ENCODE data around the gene ETV6. TPM values are rescaled to one million over a fixed set of nuclear protein-coding genes. Genes with fewer than 3 reads are reported as not detected.

Gene ETV6
- total and polyA plus RNA-seq, 2 of the 8 experiments (the other 6 are each of a cell fraction or from before 2014, with no cell fraction given) = 5.5 to 23.9 TPM

DNA sequence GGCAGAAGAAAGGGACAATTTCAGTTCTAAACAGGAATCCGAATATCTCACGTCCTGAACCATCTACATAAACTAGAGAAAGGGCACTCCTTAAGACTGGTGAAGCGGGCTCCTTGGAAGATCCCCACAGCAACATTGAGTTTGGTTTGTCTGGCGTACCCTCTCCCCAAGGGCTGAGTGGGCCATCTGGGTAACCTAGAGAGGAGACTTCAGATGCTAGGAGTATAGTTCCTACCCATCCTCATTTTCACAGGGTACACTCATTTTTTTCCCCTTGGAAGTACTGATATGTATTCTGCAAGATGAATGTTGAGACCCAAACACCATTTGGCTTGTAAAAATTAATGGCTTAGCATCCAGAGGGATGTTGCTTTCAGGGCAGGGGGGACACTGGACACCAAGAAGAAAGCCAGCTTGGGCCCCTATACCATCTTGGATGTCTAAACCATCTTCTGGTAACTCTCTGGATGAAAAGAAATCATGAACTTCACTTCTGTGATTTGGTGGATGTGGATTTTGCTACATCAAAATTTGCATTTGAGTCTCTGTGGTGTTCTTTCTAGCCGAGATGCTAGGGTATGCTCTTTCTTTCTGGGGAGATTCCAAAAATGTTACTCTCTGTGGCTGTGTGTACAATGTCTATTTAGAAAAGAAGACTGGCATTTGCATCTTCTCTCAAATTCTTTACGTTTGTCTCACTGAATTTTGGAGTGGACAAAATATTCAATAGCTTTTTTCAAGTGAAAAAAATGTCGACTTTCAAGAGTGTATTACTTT, 97.7 kb downstream of the ETV6 start (continued):
- TF ChIP-seq, protein P1, sequence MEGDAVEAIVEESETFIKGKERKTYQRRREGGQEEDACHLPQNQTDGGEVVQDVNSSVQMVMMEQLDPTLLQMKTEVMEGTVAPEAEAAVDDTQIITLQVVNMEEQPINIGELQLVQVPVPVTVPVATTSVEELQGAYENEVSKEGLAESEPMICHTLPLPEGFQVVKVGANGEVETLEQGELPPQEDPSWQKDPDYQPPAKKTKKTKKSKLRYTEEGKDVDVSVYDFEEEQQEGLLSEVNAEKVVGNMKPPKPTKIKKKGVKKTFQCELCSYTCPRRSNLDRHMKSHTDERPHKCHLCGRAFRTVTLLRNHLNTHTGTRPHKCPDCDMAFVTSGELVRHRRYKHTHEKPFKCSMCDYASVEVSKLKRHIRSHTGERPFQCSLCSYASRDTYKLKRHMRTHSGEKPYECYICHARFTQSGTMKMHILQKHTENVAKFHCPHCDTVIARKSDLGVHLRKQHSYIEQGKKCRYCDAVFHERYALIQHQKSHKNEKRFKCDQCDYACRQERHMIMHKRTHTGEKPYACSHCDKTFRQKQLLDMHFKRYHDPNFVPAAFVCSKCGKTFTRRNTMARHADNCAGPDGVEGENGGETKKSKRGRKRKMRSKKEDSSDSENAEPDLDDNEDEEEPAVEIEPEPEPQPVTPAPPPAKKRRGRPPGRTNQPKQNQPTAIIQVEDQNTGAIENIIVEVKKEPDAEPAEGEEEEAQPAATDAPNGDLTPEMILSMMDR (IDR thresholded peaks at IDR 0.05; ENCODE audit: control extremely low read depth in 1 of 3, insufficient read depth in 1 of 3, low read depth in 1 of 3, low read length in 3 of 3) = no peak
- no peak for TF ChIP-seq CBX5 (IDR thresholded peaks at IDR 0.05; ENCODE audit: low read depth, low read length)
- no peak for TF ChIP-seq SIRT6 (IDR thresholded peaks at IDR 0.05; ENCODE audit: low read length)
- TF ChIP-seq EGR1 (IDR thresholded peaks at IDR 0.05; ENCODE audit: borderline replicate concordance, low read depth, low read length) = no peak
- no peak for TF ChIP-seq MAX (IDR thresholded peaks at IDR 0.05)
- TF ChIP-seq, protein P2, sequence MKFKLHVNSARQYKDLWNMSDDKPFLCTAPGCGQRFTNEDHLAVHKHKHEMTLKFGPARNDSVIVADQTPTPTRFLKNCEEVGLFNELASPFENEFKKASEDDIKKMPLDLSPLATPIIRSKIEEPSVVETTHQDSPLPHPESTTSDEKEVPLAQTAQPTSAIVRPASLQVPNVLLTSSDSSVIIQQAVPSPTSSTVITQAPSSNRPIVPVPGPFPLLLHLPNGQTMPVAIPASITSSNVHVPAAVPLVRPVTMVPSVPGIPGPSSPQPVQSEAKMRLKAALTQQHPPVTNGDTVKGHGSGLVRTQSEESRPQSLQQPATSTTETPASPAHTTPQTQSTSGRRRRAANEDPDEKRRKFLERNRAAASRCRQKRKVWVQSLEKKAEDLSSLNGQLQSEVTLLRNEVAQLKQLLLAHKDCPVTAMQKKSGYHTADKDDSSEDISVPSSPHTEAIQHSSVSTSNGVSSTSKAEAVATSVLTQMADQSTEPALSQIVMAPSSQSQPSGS (IDR thresholded peaks at IDR 0.05; ENCODE audit: low read length) = no peak
- no peak for TF ChIP-seq BCL11A (IDR thresholded peaks at IDR 0.05; ENCODE audit: low read depth in 2 of 2, low read length in 2 of 2)
- TF ChIP-seq PHF8 (conservative IDR thresholded peaks at IDR 0.05; ENCODE audit: low read depth, low read length) = no peak
- TF ChIP-seq CEBPB (IDR thresholded peaks at IDR 0.05; ENCODE audit: low read depth, low read length) = no peak

Measured in H1 (cell line).